ENCODE results near the gene ERGIC3.

- no peak for TF ChIP-seq POLR2A (IDR thresholded peaks at IDR 0.05)
- no peak for TF ChIP-seq CTCF (IDR thresholded peaks at IDR 0.05)
Observed at GRCh38 chr20:35527122-35527769, 14.6 kb upstream of the ERGIC3 start.
